ENCODE measurements around the gene POGZ.

The POGZ gene

GRCh38 chr1:151377150-151377884, 82.0 kb downstream of the POGZ start:
- in situ Hi-C loops (cut with HindIII; ENCODE audit: low sequenced_read_pairs), result no loop called here

- in situ Hi-C loops (cut with HindIII; ENCODE audit: low sequenced_read_pairs), result no loop called here
Measured at GRCh38 chr1:151373196-151373595, 86.1 kb downstream of the POGZ start.

DNA sequence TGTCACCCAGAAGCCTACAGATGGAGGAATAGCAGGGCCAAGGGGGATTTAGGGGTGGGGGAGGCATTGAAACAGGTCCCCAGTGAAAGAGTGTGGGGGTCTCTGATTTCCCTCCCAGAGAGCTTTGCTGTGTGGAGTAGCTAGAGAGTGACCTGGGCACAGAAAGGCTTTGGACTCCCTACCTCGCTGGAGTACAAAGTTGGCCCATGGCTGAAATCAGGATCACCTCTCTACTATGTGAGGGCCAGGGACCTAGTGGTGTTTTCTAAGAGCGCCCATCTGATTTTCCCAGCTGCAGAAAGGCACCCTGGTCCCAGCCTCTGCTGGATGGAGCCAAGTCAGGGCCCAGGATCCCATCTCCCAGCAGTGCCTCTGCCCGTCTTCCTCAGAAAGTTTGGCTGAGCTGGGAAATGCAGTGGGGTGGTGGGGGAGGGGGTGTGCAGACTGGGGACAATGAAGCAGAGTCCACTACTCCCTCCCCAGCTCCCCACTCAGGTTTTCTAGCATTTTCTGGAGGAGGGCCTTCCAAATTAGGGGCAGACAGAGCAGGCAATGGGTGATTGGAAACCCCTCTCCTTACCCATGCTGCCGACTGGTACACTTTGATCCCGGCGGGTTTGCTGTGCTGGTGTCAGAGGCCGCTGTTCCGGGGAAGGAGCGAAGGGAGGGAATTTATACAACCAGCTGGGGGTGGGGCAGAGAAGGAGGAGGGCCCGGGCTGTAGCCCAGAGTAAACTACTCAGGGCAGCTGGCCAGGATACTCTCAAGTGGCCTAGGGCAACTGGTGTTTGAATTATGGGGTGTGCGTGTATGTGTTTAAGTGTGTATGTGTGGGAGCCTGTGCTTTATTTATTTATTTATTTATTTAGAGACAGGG, 87.0 kb downstream of the POGZ start, which contains the start of gene SELENBP1:
TSS of gene SELENBP1 (minus strand) at position 648 of the 877 bp plus-strand sequence. CDS start at position 584, 64 bp downstream.
- in situ Hi-C loops (cut with HindIII; ENCODE audit: low sequenced_read_pairs), result no loop called here

DNA sequence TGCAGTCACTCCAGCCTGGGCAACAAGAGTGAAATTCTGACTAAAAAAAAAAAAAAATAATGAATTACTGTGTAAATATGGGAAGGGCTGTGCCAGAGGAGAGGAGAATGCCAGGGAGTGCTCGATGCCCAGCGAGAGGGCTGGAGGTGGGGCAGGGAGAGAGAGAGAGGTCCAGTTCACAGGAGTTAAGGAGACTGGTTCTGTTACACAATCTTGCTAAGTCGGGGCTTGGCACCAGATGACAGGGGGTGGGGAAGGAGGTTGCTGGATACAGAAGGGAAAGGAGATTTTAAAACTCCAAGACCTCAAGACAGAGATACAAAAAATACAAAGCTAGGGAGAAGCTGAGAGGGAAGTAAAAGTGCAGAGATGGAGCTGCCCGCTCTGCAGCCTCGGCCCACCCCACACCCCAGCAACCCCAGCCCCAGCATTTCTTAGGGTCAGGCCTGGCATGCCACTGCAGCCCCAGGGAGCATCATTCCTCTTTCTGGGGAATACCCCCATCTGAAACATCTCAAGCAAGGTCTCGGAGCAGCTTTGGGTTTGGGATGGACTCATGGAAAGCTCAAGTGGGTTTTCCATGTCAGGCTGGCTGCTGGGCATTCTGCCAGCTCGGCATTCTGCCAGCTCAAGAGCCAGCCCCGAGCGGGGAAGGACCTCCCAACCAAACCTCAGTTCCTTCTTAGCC, 87.8 kb downstream of the POGZ start:
- in situ Hi-C loops (cut with HindIII; ENCODE audit: low sequenced_read_pairs), result no loop called here

GRCh38 chr1:151370211-151370911, 88.9 kb downstream of the POGZ start:
- in situ Hi-C loops (cut with HindIII; ENCODE audit: low sequenced_read_pairs), result no loop called here

DNA sequence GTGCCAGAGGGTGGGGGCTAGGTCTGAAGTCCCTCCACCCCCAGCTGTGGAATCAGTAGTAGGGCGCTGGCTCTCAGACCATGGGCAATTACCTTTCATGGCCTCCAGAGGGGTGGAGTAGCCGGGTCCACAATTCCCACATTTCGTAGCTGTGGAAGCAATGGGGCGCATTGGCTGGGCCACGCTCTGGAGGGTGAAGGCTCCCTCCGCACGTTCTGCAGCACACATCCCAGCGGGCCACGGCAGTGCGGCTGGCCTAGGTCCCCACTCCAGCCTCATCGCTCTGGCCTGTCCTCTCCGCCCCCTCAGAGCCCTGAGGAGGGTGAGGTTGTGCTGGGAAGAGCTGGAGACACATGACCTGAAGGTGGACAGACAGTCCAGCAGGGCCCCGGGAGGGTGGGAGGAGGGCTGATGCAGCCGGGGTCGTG, 89.7 kb downstream of the POGZ start:
- in situ Hi-C loops (cut with HindIII; ENCODE audit: low sequenced_read_pairs), result no loop called here

DNA sequence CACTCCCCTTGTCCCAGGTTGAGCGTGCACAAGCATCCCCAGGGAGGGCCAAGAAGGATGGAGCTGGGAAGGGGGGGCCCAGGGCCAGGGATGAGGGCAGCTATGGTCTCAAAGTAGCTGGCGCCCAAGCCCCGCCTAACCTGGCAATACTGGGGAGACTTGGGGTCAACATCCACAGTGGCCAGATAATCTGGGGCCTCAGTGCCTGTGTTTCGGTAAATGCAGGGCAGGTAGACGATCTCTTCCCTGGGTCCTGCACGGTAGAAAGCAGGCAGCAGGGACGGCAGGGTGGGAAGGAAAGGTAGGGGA, 90.0 kb downstream of the POGZ start:
- in situ Hi-C loops (cut with HindIII; ENCODE audit: low sequenced_read_pairs), result no loop called here

- in situ Hi-C loops (cut with HindIII; ENCODE audit: low sequenced_read_pairs), result no loop called here
Measured at GRCh38 chr1:151368393-151369301, 90.6 kb downstream of the POGZ start.

DNA sequence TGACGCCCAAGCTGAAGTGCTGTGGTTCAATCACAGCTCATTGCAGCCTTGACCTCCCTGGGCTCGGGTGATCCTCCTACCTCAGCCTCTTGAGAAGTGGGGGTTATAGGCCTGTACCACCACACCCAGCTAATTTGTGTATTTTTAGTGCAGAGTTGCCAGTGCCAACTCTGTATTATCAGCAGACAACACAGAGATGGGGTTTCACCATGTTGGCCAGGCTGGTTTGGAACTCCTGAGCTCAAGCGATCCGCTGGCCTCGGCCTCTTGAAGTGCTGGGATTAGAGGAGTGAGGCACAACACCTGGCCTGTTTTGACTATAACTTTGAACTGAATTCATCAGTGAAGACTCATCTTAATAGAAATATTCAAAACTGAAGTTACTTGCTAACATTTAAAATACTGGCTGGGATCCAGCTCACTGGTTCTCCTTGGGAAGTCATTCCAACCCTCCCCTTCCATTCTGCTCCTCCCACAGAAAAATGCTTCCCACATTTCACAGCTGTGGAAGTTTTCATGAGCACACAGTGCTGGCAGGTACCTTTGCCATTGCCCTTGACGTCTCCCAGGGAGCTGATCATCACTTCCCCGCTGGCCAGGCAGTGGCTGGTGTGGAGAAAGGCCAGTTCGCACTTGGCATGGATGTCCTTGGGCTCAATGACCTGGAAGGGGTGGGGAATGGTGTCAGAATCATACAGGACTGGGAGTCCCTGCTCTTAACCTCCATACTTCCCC, 91.5 kb downstream of the POGZ start:
- in situ Hi-C loops (cut with HindIII; ENCODE audit: low sequenced_read_pairs), result no loop called here

- in situ Hi-C loops (cut with HindIII; ENCODE audit: low sequenced_read_pairs), result no loop called here
Measured at GRCh38 chr1:151364996-151365395, 94.3 kb downstream of the POGZ start.

DNA sequence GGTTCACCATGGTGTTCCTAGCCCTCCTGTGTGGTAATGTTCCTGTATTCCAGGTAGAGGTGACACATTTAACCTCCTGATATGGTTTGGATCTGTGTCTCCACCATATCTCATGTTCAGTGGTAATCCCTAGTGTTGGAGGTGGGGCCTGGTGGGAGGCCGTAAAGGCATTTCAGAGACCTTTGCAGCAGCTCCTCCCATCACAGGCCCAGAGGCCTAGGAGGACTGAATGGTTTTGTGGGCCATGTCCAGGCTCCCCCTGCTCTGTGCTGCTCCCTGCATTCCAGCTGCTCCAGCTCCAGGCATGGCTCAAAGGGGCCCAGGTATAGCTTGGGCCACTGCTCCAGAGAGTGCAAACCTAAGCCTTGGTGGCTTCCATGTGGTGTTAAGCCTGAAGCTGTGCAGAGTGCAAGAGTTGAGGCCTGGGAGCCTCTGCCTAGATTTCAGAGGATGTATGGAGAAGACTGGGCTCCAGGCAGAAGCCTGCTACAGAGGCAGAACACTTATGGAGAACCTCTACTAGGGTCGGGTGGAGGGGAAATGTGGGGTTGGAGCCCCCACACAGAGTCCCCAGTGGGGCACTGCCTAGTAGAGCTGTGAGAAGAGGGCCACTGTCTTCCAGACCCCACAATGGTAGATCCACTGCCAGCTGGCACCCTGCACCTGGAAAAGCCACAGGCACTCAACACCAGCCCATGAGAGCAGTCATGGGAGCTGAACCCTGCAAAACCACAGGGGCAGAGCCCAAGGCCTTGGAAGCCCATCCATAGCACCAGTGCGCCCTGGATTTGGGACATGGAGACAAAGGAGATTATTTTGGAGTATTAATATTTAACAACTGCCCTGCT, 96.8 kb downstream of the POGZ start:
- in situ Hi-C loops (cut with HindIII; ENCODE audit: low sequenced_read_pairs), result no loop called here

DNA sequence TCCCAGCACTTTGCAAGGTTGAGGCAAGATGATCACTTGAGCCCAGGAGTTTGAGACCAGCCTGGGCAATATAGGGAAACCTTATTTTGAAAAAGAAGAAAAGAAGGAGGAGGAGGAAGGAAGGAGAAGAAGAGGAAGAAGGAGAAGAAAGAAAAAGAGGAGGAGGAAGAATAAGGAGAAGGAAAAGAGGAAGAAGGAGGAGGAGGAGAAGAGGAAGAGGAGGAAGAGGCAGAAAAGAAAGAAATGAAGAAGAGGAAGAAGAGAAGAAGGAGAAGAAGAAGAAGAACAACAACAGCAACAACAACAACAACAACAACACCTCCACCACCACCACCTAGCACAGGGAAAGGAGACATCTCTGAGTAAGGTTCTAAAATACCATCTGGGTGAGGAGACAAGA, 97.4 kb downstream of the POGZ start:
- in situ Hi-C loops (cut with HindIII; ENCODE audit: low sequenced_read_pairs), result no loop called here

- in situ Hi-C loops (cut with HindIII; ENCODE audit: low sequenced_read_pairs), result no loop called here
Measured at GRCh38 chr1:151356696-151357095, 102.6 kb downstream of the POGZ start.

All from DLD1 (cell line).